Hepatocyte (in vitro differentiated cells): ENCODE results near the gene PERM1. TPM values are rescaled to one million over a fixed set of nuclear protein-coding genes. Genes with fewer than 3 reads are reported as not detected.

Experiments
- DNase-seq: peaks from one replicate; pipeline ENCODE4 v3.0.0-alpha.2; 2016; ENCODE audit warnings: low spot score
- H2AFZ ChIP-seq: fragments of 200-600 bp; sonication (generic); 2 replicates; pipeline ENCODE4 v1.6.0; 2016; ENCODE audit warnings: antibody characterized with exemption, mild to moderate bottlenecking
- H3K27ac ChIP-seq: fragments of 200-600 bp; sonication (generic); 2 replicates; pipeline ENCODE4 v1.5.1; 2016; ENCODE audit warnings: mild to moderate bottlenecking
- H3K27me3 ChIP-seq: fragments of 200-600 bp; sonication (generic); 2 replicates; pipeline ENCODE4 v1.6.1; 2016
- H3K36me3 ChIP-seq: fragments of 200-600 bp; sonication (generic); replicated peaks from 2 replicates; pipeline ENCODE4 v1.5.1; 2016; ENCODE audit warnings: low read depth; ENCODE audit not compliant: insufficient read depth
- H3K4me1 ChIP-seq: fragments of 200-600 bp; sonication (generic); 2 replicates; pipeline ENCODE4 v1.5.1; 2016; ENCODE audit warnings: mild to moderate bottlenecking, moderate library complexity; ENCODE audit not compliant: insufficient read depth
- H3K4me2 ChIP-seq: fragments of 200-600 bp; sonication (generic); 2 replicates; pipeline ENCODE4 v1.6.0; 2016
- H3K4me3 ChIP-seq: fragments of 200-600 bp; sonication (generic); 2 replicates; pipeline ENCODE4 v1.5.1; 2016; ENCODE audit warnings: mild to moderate bottlenecking
- H3K79me2 ChIP-seq: fragments of 200-600 bp; sonication (generic); 2 replicates; pipeline ENCODE4 v1.6.0; 2017; ENCODE audit warnings: mild to moderate bottlenecking
- H3K9me2 ChIP-seq: fragments of 200-600 bp; sonication (generic); replicated peaks from 2 replicates; pipeline ENCODE4 v1.6.0; 2017; ENCODE audit warnings: mild to moderate bottlenecking; ENCODE audit not compliant: insufficient read depth
- H3K9me3 ChIP-seq: fragments of 200-600 bp; sonication (generic); 2 replicates; pipeline ENCODE4 v1.5.1; 2016; ENCODE audit warnings: low read depth, mild to moderate bottlenecking
- H4K20me1 ChIP-seq: fragments of 200-600 bp; sonication (generic); 2 replicates; pipeline ENCODE4 v1.6.0; 2016; ENCODE audit warnings: mild to moderate bottlenecking; ENCODE audit not compliant: insufficient read depth, poor library complexity, severe bottlenecking
- EZH2 ChIP-seq: fragments of 200-600 bp; sonication (generic); IDR thresholded peaks from 2 replicates; pipeline ENCODE4 v1.6.1; 2016; ENCODE audit warnings: antibody characterized with exemption, mild to moderate bottlenecking, borderline replicate concordance
- EZH2phosphoT487 ChIP-seq: fragments of 200-600 bp; sonication (generic); IDR thresholded peaks from one replicate; pipeline ENCODE4 v1.6.1; 2018; ENCODE audit warnings: antibody characterized with exemption, mild to moderate bottlenecking, low read depth, moderate library complexity; ENCODE audit not compliant: unreplicated experiment, severe bottlenecking
- WGBS: methylation state at CpG from one replicate; pipeline ENCODE4 v1.1.6; 2016; ENCODE audit warnings: low lambda C conversion rate; ENCODE audit errors: missing lambda C conversion rate; 5-methylcytosine and 5-hydroxymethylcytosine counted together
- polyA plus RNA-seq: library from polyadenylated mRNA; unstranded; fragments of >200 nt; fragmentation: Nextera tagmentation; extraction: Ambion mirVana; gene quantifications from 2 replicates; pipeline ENCODE4 v1.2.1, GENCODE V29; 2016
- total RNA-seq: library from RNA; depleted of rRNA; stranded (reverse); fragments of >200 nt; gene quantifications from 2 replicates; pipeline ENCODE4 v1.2.3, GENCODE V29; 2014
- TF ChIP-seq, protein P1 (sequence below): fragments of 200-600 bp; sonication (generic); IDR thresholded peaks from 2 replicates; pipeline ENCODE4 v1.5.1; 2016; ENCODE audit warnings: antibody characterized with exemption, mild to moderate bottlenecking; ENCODE audit not compliant: poor library complexity

The PERM1 gene
- total and polyA plus RNA-seq, 2 experiments from 2014 or later: 1.3 TPM; not detected in 1

DNA sequence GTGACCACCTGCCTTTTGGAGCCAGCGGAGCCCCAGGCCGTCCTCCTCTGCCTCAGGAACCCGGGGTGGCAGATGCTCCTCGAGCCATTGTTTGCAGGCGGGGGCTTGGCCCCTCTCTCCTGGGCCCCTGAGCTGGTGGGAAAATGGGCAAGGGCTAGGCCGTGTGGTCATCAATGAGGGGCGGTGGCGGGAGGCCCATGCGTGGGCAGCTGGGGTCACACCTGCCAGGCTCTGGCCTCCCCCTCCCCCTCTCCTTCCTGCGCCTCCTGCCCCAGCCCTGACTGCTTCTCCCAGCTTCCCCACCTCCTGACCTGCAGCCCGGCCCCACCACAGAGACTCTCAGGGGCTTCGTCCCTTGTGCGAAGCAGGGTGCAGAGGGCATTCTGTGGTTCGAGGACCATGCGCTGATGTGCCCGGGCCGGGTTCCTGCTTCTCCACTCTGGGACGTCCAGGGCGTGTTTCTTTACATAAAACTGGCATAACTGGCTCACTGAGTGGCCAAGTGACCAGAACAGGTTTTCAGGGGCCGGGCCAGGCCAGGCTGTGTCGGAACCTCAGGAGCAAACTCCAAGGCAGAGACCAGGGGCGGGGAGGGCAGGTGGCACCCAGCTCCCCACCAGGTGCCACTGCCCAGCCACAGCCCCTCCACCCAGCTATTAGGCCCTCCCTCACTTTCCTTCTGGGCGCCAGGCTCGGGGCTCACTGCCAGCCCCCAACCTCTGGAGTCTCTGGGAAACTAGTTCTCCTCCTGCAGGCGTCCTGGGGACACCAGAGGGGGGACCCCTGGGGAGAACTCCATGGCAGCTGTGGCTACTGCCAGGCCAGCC lies 48.9 kb downstream of the PERM1 start:
- H3K9me2 ChIP-seq: no peaks in the 10 kb centered on the region
- H3K4me3 ChIP-seq: no peak overlapping the region
- H3K79me2 ChIP-seq: no peaks in the 10 kb centered on the region
- H3K27ac ChIP-seq: no peak overlapping the region
- H3K4me2 ChIP-seq: no peak overlapping the region
- TF ChIP-seq EZH2 (no peak), EZH2phosphoT487 (no peak)
- TF ChIP-seq, protein P1, sequence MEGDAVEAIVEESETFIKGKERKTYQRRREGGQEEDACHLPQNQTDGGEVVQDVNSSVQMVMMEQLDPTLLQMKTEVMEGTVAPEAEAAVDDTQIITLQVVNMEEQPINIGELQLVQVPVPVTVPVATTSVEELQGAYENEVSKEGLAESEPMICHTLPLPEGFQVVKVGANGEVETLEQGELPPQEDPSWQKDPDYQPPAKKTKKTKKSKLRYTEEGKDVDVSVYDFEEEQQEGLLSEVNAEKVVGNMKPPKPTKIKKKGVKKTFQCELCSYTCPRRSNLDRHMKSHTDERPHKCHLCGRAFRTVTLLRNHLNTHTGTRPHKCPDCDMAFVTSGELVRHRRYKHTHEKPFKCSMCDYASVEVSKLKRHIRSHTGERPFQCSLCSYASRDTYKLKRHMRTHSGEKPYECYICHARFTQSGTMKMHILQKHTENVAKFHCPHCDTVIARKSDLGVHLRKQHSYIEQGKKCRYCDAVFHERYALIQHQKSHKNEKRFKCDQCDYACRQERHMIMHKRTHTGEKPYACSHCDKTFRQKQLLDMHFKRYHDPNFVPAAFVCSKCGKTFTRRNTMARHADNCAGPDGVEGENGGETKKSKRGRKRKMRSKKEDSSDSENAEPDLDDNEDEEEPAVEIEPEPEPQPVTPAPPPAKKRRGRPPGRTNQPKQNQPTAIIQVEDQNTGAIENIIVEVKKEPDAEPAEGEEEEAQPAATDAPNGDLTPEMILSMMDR: no peak
- H3K27me3 ChIP-seq: peaks cover 23% of the 10 kb centered on the region
- 79% methylated on average over 22 of the region's 25 CpGs for WGBS
- no peaks in the 10 kb centered on the region for H3K9me3 ChIP-seq
- no peaks in the 10 kb centered on the region for H3K36me3 ChIP-seq
- no peak overlapping the region for H2AFZ ChIP-seq
- peaks cover 28% of the 10 kb centered on the region for H3K4me1 ChIP-seq
- DNase-seq: no peak
- H4K20me1 ChIP-seq: no peaks in the 10 kb centered on the region

DNA sequence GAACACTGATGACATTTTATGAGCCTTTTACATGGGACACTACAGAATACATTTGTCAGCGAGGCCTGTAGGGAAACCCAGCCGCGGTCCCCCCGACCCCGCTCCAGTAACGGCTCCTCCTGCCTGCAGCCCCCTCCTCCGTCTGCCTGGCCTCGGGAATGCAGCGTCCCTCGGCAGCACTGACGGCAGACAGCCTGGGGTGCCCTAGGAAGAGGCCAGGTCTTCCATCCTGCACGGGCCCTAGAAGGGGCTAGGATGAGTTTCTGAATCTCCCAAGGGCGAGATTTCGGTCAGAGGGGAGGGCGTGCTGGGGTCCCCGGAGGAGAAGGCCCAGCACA lies 49.8 kb downstream of the PERM1 start:
- peaks cover 27% of the 10 kb centered on the region for H3K27me3 ChIP-seq
- no peaks in the 10 kb centered on the region for H3K79me2 ChIP-seq
- H3K9me3 ChIP-seq: no peaks in the 10 kb centered on the region
- no peak for DNase-seq
- H3K4me3 ChIP-seq: no peak overlapping the region
- H3K4me2 ChIP-seq: no peak overlapping the region
- H3K27ac ChIP-seq: no peak overlapping the region
- H2AFZ ChIP-seq: no peak overlapping the region
- H3K4me1 ChIP-seq: peaks cover 28% of the 10 kb centered on the region
- no peaks in the 10 kb centered on the region for H3K9me2 ChIP-seq
- H4K20me1 ChIP-seq: no peaks in the 10 kb centered on the region
- WGBS: 66% methylated on average over 14 of the region's 16 CpGs
- H3K36me3 ChIP-seq: no peaks in the 10 kb centered on the region
- TF ChIP-seq EZH2phosphoT487 (no peak), EZH2 (no peak)
- TF ChIP-seq, protein P1: no peak

DNA sequence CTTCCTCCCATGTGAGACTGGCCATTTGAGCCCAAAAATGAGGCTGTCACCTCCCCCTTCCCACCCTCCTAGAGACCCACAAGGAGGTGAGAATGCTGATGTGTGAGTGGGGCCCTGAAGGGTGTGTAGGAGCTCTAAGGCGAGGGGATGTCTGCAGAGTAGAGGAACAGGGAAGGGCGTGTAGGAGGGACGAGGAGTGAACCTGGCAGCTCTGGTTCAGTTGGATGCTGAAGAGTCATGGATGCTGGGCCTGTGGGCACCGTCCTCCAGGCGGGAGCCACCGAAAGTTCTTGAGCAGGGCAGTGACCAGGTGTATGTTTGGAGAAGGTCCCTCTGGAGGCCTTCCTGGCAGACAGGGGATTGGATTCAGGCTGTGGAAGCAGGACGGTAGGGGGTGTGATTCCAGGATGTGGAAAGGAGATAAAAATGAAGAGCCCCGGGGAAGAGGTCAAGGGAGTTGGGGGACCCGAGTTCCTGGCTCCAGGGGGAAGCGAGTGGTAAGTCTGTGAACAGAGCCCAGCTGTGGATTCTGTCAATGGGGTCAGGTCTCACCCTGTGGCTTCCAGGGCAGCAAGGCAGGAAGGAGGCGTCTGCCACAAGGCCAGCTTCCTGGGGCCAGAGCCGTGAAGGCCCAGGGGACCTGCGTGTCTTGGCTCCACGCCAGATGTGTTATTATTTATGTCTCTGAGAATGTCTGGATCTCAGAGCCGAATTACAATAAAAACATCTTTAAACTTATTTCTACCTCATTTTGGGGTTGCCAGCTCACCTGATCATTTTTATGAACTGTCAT lies 50.3 kb downstream of the PERM1 start:
- TF ChIP-seq EZH2 (no peak), EZH2phosphoT487 (no peak)
- TF ChIP-seq, protein P1: no peak
- Histone ChIP-seq H4K20me1 (no peaks in the 10 kb centered on the region), H3K27ac (no peak overlapping the region), H2AFZ (no peak overlapping the region), H3K36me3 (no peaks in the 10 kb centered on the region), H3K9me2 (no peaks in the 10 kb centered on the region), H3K4me3 (no peak overlapping the region), H3K9me3 (no peaks in the 10 kb centered on the region), H3K4me2 (no peak overlapping the region), H3K27me3 (peaks cover 32% of the 10 kb centered on the region), H3K79me2 (no peaks in the 10 kb centered on the region), H3K4me1 (peaks cover 28% of the 10 kb centered on the region)
- DNase-seq: no peak
- 62% methylated on average over 15 of the region's 15 CpGs for WGBS
